Measurements from ENCODE around the gene ATG13. TPM values are rescaled to one million over a fixed set of nuclear protein-coding genes. Genes with fewer than 3 reads are reported as not detected.

Gene ATG13
- total RNA-seq, 1 donor from 2014 or later = 51.3 TPM

- no peak for TF ChIP-seq CTCF (conservative IDR thresholded peaks at IDR 0.05)
- Mint-ChIP-seq H3K27me3 (ENCODE audit: low read depth) (no peaks in the 10 kb centered on the region), H3K4me1 (peaks cover 26% of the 10 kb centered on the region), H3K36me3 (ENCODE audit: low read depth) (no peaks in the 10 kb centered on the region), H3K27ac (ENCODE audit: unreplicated experiment) (no peak overlapping the region), H3K9me3 (no peaks in the 10 kb centered on the region), H3K4me3 (no peak overlapping the region)
- DNase-seq (ENCODE audit: low read depth, low spot score) = no peak
Measured at GRCh38 chr11:46588131-46588530, 29.2 kb upstream of the ATG13 start.

GRCh38 chr11:46588915-46589314, 28.4 kb upstream of the ATG13 start:
- no peak for DNase-seq (ENCODE audit: low read depth, low spot score)
- Mint-ChIP-seq H3K4me1 (peaks cover 31% of the 10 kb centered on the region), H3K27me3 (ENCODE audit: low read depth) (no peaks in the 10 kb centered on the region), H3K9me3 (no peaks in the 10 kb centered on the region), H3K27ac (ENCODE audit: unreplicated experiment) (no peak overlapping the region), H3K4me3 (peak overlapping the region; percentile 32), H3K36me3 (ENCODE audit: low read depth) (no peaks in the 10 kb centered on the region)
- no peak for TF ChIP-seq CTCF (conservative IDR thresholded peaks at IDR 0.05)

GRCh38 chr11:46590740-46591605, 26.4 kb upstream of the ATG13 start:
- no peak for DNase-seq (ENCODE audit: low read depth, low spot score)
- H3K4me1 Mint-ChIP-seq = peaks cover 36% of the 10 kb centered on the region
- no peaks in the 10 kb centered on the region for H3K36me3 Mint-ChIP-seq (ENCODE audit: low read depth)
- no peaks in the 10 kb centered on the region for H3K27me3 Mint-ChIP-seq (ENCODE audit: low read depth)
- H3K4me3 Mint-ChIP-seq = peak overlapping the region; percentile 62
- no peak for TF ChIP-seq CTCF (conservative IDR thresholded peaks at IDR 0.05)
- no peaks in the 10 kb centered on the region for H3K9me3 Mint-ChIP-seq
- no peak overlapping the region for H3K27ac Mint-ChIP-seq (ENCODE audit: unreplicated experiment)

GRCh38 chr11:46593550-46594373, 23.6 kb upstream of the ATG13 start, which contains the start of gene AMBRA1:
Gene AMBRA1 (minus strand): TSS chr11:46594023. CDS start chr11:46548380, 45,643 bp downstream.
- Mint-ChIP-seq H3K9me3 (no peaks in the 10 kb centered on the region), H3K36me3 (ENCODE audit: low read depth) (no peaks in the 10 kb centered on the region), H3K27me3 (ENCODE audit: low read depth) (no peaks in the 10 kb centered on the region), H3K4me3 (peak within 1 kb of the TSS; percentile 99), H3K4me1 (peaks cover 36% of the 10 kb centered on the region), H3K27ac (ENCODE audit: unreplicated experiment) (peak within 1 kb of the TSS; percentile 95)
- DNase-seq (ENCODE audit: low read depth, low spot score) = peak; percentile 80
- no peak for TF ChIP-seq CTCF (conservative IDR thresholded peaks at IDR 0.05)

GRCh38 chr11:46594374-46594700, 23.0 kb upstream of the ATG13 start:
- Mint-ChIP-seq H3K36me3 (ENCODE audit: low read depth) (no peaks in the 10 kb centered on the region), H3K27ac (ENCODE audit: unreplicated experiment) (peak overlapping the region; percentile 79), H3K27me3 (ENCODE audit: low read depth) (no peaks in the 10 kb centered on the region), H3K4me3 (peak overlapping the region; percentile 99), H3K4me1 (peaks cover 30% of the 10 kb centered on the region), H3K9me3 (no peaks in the 10 kb centered on the region)
- DNase-seq (ENCODE audit: low read depth, low spot score) = no peak
- no peak for TF ChIP-seq CTCF (conservative IDR thresholded peaks at IDR 0.05)

Data from neural crest cell (in vitro differentiated cells).